ENCODE results near the gene C6orf132.

The C6orf132 gene

DNA sequence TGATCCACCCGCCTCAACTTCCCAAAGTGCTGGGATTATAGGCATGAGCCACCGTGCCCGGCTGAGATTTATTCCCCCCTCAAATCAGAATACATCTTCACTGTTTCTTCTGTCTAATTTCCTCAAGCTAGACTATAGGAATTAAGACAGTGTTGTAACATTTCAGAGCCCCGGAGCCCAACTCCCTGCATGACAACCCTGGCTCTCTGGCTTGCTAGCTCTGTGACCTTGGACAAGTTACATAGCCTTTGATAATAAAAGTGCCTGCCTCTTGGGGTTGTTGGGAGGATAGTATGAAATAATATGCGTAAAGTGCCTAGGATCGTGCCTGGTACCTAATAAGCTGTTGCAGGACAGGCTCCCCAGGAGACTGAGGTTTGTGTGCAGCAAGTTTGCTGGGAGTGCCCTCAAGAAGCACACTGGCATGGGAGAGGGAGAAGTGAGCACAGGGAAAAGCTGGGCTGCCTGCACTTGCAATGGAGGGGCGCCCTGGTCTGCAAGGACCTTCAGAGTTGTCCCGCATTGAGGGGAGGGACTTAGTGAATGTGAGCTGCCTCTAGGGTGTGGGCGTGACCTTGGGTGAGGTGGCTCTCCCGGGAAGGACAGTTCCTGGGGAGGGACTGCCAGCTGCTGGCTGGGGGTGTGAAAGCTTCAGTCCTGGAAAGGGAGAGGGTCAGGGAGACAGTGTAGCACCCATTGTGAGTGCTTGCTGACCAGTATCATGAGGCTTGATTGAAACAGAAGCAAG lies 48.7 kb downstream of the C6orf132 start:
- no peak for DNase-seq (ENCODE audit: low read depth)
- no peak overlapping the region for H3K4me3 ChIP-seq (ENCODE audit: control insufficient read depth, low read depth, low read length)
- TF ChIP-seq, protein P1, sequence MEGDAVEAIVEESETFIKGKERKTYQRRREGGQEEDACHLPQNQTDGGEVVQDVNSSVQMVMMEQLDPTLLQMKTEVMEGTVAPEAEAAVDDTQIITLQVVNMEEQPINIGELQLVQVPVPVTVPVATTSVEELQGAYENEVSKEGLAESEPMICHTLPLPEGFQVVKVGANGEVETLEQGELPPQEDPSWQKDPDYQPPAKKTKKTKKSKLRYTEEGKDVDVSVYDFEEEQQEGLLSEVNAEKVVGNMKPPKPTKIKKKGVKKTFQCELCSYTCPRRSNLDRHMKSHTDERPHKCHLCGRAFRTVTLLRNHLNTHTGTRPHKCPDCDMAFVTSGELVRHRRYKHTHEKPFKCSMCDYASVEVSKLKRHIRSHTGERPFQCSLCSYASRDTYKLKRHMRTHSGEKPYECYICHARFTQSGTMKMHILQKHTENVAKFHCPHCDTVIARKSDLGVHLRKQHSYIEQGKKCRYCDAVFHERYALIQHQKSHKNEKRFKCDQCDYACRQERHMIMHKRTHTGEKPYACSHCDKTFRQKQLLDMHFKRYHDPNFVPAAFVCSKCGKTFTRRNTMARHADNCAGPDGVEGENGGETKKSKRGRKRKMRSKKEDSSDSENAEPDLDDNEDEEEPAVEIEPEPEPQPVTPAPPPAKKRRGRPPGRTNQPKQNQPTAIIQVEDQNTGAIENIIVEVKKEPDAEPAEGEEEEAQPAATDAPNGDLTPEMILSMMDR (conservative IDR thresholded peaks at IDR 0.05; ENCODE audit: control insufficient read depth, insufficient read depth, low read depth, low read length): no peak

DNA sequence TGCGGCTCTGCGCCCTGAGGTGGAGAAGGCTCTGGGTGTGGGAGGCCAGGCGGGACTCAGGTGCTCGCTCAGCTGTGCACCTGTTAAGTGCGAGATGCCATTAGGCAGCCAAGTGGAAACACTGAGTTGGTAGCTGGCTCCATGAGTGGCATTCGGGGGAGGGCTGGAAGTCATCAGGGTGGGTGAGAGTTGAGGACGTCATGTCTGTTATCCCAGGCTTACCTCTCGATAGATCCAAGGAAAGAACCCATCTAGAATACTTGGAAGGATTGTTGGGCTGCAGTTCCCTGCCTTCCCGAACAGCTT lies 50.7 kb downstream of the C6orf132 start:
- no peak overlapping the region for H3K4me3 ChIP-seq (ENCODE audit: control insufficient read depth, low read depth, low read length)
- DNase-seq (ENCODE audit: low read depth): no peak
- TF ChIP-seq, protein P1 (conservative IDR thresholded peaks at IDR 0.05; ENCODE audit: control insufficient read depth, insufficient read depth, low read depth, low read length): no peak

DNA sequence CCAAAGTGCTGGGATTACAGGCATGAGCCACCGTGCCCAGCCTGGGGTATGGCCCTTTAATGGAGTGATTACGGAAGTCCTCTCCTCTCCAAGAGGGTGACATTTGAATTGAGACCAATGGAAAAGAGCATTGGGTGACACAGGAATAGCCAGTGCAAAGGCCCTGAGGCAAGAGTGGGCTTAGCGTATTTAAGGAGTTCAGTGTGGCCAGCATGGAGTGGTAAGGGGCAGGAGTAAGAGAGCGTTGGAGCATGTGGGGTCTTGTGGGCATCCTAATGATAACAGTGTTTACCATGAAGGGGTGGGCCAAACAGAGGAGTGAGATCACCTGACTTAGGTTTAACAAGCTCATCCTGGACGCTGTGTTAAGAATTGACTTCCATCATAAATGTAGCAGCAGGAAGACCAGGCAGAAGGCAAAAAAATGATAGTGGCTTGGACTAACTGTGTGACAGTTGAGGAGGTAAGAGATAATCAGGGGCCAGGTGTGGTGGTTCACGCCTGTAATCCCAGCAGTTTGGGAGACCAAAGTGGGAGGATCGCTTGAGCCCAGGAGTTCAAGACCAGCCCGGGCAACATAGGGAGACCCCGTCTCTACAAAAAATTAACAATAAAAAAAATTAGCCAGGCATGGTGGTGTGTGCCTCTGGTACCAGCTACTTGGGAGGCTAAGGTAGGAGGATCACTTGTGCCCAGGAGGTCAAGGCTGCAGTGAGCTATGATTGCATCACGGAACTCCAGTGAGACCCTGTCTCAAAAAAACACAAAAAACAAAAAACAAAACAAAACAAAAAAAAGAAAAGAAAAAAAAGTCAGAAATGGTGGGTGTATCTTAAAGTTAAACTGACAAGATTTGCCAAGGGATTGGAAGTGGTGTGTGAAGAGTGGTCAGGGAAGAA lies 51.4 kb downstream of the C6orf132 start:
- TF ChIP-seq, protein P1 (conservative IDR thresholded peaks at IDR 0.05; ENCODE audit: control insufficient read depth, insufficient read depth, low read depth, low read length): no peak
- H3K4me3 ChIP-seq (ENCODE audit: control insufficient read depth, low read depth, low read length): no peak overlapping the region
- DNase-seq (ENCODE audit: low read depth): no peak

DNA sequence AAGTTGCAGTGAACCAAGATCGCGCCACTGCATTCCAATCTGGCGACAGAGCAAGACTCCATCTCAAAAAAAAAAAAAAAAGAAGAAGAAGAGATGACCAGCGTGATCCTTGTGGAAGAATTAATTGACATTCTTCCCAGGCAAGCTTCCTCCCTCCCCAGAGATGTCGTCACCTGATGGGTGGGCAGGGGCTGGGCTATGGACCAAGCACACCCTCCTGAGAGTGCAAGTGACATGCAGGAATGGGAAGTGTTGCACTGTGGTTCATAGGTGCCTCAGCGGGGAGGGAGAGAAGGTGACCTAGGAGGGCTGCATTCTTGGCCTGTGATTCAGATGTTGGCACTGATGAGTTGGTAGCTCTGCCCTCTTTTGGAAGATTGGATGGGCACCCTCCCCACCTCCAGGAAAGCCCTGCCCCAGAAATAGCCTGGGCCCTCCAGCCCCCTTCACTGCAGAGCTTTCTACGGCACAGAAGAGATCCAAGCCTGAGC lies 54.3 kb downstream of the C6orf132 start:
- peak; percentile 61 for DNase-seq (ENCODE audit: low read depth)
- no peak overlapping the region for H3K4me3 ChIP-seq (ENCODE audit: control insufficient read depth, low read depth, low read length)
- TF ChIP-seq, protein P1 (conservative IDR thresholded peaks at IDR 0.05; ENCODE audit: control insufficient read depth, insufficient read depth, low read depth, low read length): no peak

DNA sequence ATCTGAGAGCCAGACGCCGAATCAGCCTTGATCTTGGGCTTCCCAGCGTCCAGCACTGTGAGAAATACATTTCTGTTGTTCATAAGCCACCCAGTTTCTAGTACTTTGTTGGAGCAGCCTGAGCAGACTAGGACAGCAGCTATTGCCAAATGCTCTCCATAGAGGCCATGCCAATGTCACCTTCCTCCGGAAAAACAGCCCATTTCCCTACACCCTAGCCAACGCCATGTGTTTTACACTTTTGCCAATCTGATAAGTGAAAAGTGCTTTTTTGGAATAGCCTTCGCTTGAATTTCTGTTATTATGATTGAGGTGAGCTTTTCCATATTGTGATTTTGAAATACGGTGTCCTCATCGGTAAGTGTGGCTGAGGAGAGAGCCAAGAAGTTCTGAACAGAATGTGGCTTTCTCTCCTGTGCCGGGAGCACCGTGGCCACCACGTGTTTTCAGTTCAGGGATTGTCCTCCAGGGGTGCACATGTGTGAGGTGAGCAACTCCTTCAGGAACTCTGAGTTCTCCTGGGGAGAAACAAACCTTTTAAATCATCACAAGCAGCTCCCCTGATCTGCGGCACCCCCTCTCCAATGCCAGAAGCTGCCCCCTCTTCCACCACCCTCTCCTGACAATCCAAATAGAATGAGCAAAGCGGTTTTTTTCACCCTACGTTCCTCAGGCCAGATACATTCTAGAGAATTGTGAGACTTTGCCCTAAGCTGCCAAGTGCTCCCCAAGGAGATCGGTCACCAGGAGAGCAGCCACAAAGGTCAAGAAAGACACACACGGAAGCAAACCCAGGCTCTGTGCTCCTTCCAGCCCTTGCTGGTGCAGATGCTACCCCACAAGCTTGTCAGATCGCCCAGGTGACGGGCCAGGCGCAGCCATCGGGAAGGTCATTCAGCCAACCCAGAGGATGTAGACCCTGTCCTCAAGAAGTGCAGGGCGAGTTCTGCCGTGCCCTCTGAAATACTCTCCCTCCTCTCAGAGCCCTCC lies 56.1 kb downstream of the C6orf132 start:
- DNase-seq (ENCODE audit: low read depth): no peak
- TF ChIP-seq, protein P1 (conservative IDR thresholded peaks at IDR 0.05; ENCODE audit: control insufficient read depth, insufficient read depth, low read depth, low read length): peak; percentile 13
- no peak overlapping the region for H3K4me3 ChIP-seq (ENCODE audit: control insufficient read depth, low read depth, low read length)

DNA sequence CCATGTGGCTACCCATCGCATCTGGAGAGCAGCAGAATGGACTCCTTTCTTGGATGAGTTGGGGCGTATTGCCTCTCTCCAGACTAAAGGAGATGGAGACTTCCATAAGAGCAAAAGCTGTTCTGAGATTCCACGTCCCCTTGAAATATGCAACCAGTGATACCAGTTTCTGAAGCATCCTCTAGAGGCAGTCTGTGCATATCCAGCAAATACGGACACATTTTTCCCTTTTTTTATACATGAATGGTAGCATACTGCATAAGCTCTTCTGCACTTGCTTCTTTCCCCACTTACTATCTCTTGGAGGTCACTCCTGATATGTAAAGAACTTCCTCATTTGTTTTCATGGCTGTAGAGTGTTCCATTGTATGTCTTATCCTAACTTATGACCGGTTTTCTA lies 57.5 kb downstream of the C6orf132 start:
- H3K4me3 ChIP-seq (ENCODE audit: control insufficient read depth, low read depth, low read length): no peak overlapping the region
- TF ChIP-seq, protein P1 (conservative IDR thresholded peaks at IDR 0.05; ENCODE audit: control insufficient read depth, insufficient read depth, low read depth, low read length): peak; percentile 25
- no peak for DNase-seq (ENCODE audit: low read depth)
